Measurements from ENCODE around the gene SLC10A7. TPM values are rescaled to one million over a fixed set of nuclear protein-coding genes. Genes with fewer than 3 reads are reported as not detected.

Gene SLC10A7
- total RNA-seq (2022; extraction: Qiagen RNA extraction; ENCODE audit: low read depth), result 1.1 to 2.8 TPM (median 2.3 TPM) in 5 replicates

GRCh38 chr4:146521541-146522097 is at the start of gene SLC10A7:
Gene SLC10A7 (minus strand): TSS chr4:146521940. CDS start chr4:146521717, 223 bp downstream.

GRCh38 chr4:146214238-146214637 is 307.5 kb downstream of the SLC10A7 start, which contains the start of gene REELD1:
Gene REELD1 (plus strand): TSS chr4:146214538. CDS start chr4:146216953, 2,415 bp downstream.

Other genes starting within 250 kb of the SLC10A7 start
- not detected in 5 replicates for gene POU4F2, start 117.0 kb upstream of the SLC10A7 start, total RNA-seq (2022; extraction: Qiagen RNA extraction; ENCODE audit: low read depth)